Uterus (tissue), 2 donors: ENCODE data around the gene C5.

Source experiments
- CTCF ChIP-seq, 4 experiments: fragments of 200-600 bp in 2 of 4; fragments of 450-650 bp in 2 of 4; sonication (generic) in 2 of 4; IDR thresholded peaks; one replicate each; pipeline ENCODE4 v1.5.1; 2016 to 2019; ENCODE audit warnings: antibody characterized with exemption in 4 of 4, mild to moderate bottlenecking in 2 of 4, moderate library complexity in 1 of 4
- POLR2A ChIP-seq, 2 donors: fragments of 450-650 bp; IDR thresholded peaks; one replicate each; pipeline ENCODE4 v1.6.1; 2016; ENCODE audit warnings: antibody characterized with exemption in 2 of 2, mild to moderate bottlenecking in 1 of 2, moderate library complexity in 1 of 2

- TF ChIP-seq CTCF (IDR thresholded peaks at IDR 0.05) (no peak), POLR2A (IDR thresholded peaks at IDR 0.05) (no peak)
Observed at GRCh38 chr9:120913647-120914264, 136.3 kb downstream of the C5 start.
